ENCODE measurements around the gene SLC30A2.

The SLC30A2 gene

GRCh38 chr1:26070296-26070962 lies 24.5 kb upstream of the SLC30A2 start:
- TF ChIP-seq CTCF (IDR thresholded peaks at IDR 0.05; ENCODE audit: low read length, missing control alignments), result no peak
- no peak for DNase-seq (ENCODE audit: low read depth)

GRCh38 chr1:26069941-26070295 lies 24.0 kb upstream of the SLC30A2 start:
- no peak overlapping the region for H3K4me3 ChIP-seq (replicated peaks; ENCODE audit: low read depth, low read length)
- DNase-seq (ENCODE audit: low read depth), result no peak
- TF ChIP-seq CTCF (IDR thresholded peaks at IDR 0.05; ENCODE audit: low read length, missing control alignments), result no peak

More at GRCh38 chr1:26070296-26070962, 24.5 kb upstream of the SLC30A2 start:
- no peak overlapping the region for H3K4me3 ChIP-seq (replicated peaks; ENCODE audit: low read depth, low read length)

GRCh38 chr1:26067432-26067911 lies 21.6 kb upstream of the SLC30A2 start, which contains the start of gene TRIM63:
TSS of gene TRIM63 (minus strand) at chr1:26067630. CDS start at chr1:26067494, 136 bp downstream.
- no peak within 1 kb of the TSS for H3K4me3 ChIP-seq (replicated peaks; ENCODE audit: low read depth, low read length)
- DNase-seq (ENCODE audit: low read depth), result no peak
- no peak for TF ChIP-seq CTCF (IDR thresholded peaks at IDR 0.05; ENCODE audit: low read length, missing control alignments)

GRCh38 chr1:26066857-26067256 lies 20.9 kb upstream of the SLC30A2 start:
- no peak overlapping the region for H3K4me3 ChIP-seq (replicated peaks; ENCODE audit: low read depth, low read length)
- TF ChIP-seq CTCF (IDR thresholded peaks at IDR 0.05; ENCODE audit: low read length, missing control alignments), result no peak
- DNase-seq (ENCODE audit: low read depth), result no peak

- DNase-seq (ENCODE audit: low read depth), result no peak
- H3K4me3 ChIP-seq (replicated peaks; ENCODE audit: low read depth, low read length), result no peak overlapping the region
- TF ChIP-seq CTCF (IDR thresholded peaks at IDR 0.05; ENCODE audit: low read length, missing control alignments), result no peak
These were observed 20.2 kb upstream of the SLC30A2 start for GRCh38 chr1:26066160-26066559.

GRCh38 chr1:26064553-26064952 lies 18.6 kb upstream of the SLC30A2 start:
- no peak for DNase-seq (ENCODE audit: low read depth)
- H3K4me3 ChIP-seq (replicated peaks; ENCODE audit: low read depth, low read length), result no peak overlapping the region
- TF ChIP-seq CTCF (IDR thresholded peaks at IDR 0.05; ENCODE audit: low read length, missing control alignments), result no peak

Data from fibroblast of pulmonary artery (primary cell).